Stimulated activated CD4-positive, alpha-beta T cell treated with anti-CD3 and anti-CD28 coated beads, Interleukin-15, amount 100 ng/mL, for 24 hours (primary cell): Measurements from ENCODE around the gene LCE1C.
A peak's percentile ranks its signal among the peaks of the same experiment; 100 is the strongest.

Experiments
- DNase-seq: peaks from one replicate; pipeline ENCODE4 v3.0.0-alpha.2; 2020

Gene LCE1C

GRCh38 chr1:152806576-152806975 lies at the start of gene LCE1C:
Gene LCE1C, minus strand, starts transcription at chr1:152806651. Its CDS starts 1,173 bp downstream, at chr1:152805478.
- no peak for DNase-seq

GRCh38 chr1:152855661-152856060 lies 49.2 kb upstream of the LCE1C start:
- no peak for DNase-seq

GRCh38 chr1:152842556-152842955 lies 36.1 kb upstream of the LCE1C start, which contains the start of gene LCE6A:
Gene LCE6A, plus strand, starts transcription at chr1:152842856. Its CDS starts 665 bp downstream, at chr1:152843521.
- DNase-seq = no peak

GRCh38 chr1:152836870-152837269 lies 30.4 kb upstream of the LCE1C start:
- no peak for DNase-seq

GRCh38 chr1:152827173-152827572 lies 20.7 kb upstream of the LCE1C start, which contains the start of gene LCE1A:
Gene LCE1A, plus strand, starts transcription at chr1:152827473. Its CDS starts 0 bp downstream, at chr1:152827473.
- no peak for DNase-seq

- DNase-seq = no peak
Observed at GRCh38 chr1:152824964-152825363, 18.5 kb upstream of the LCE1C start.

- no peak for DNase-seq
Observed at GRCh38 chr1:152823294-152823693, 16.8 kb upstream of the LCE1C start.

GRCh38 chr1:152817309-152817708 lies 10.9 kb upstream of the LCE1C start:
- DNase-seq = no peak

GRCh38 chr1:152811671-152812070 lies 5.2 kb upstream of the LCE1C start, which contains the start of gene LCE1B:
Gene LCE1B, plus strand, starts transcription at chr1:152811971. Its CDS starts 476 bp downstream, at chr1:152812447.
- no peak for DNase-seq

GRCh38 chr1:152811050-152811449 lies 4.6 kb upstream of the LCE1C start:
- DNase-seq = no peak

GRCh38 chr1:152801333-152801732 lies 5.1 kb downstream of the LCE1C start:
- DNase-seq = no peak

- no peak for DNase-seq
Observed at GRCh38 chr1:152796421-152796820, 10.0 kb downstream of the LCE1C start, which contains the start of gene LCE1D. Gene LCE1D, plus strand, starts transcription at chr1:152796721. Its CDS starts 1,074 bp downstream, at chr1:152797795.

- no peak for DNase-seq
Observed at GRCh38 chr1:152795686-152796085, 10.8 kb downstream of the LCE1C start.

GRCh38 chr1:152786077-152786476 lies 20.4 kb downstream of the LCE1C start, which contains the start of gene LCE1E:
Gene LCE1E, plus strand, starts transcription at chr1:152786257. Its CDS starts 1,043 bp downstream, at chr1:152787300.
- no peak for DNase-seq

GRCh38 chr1:152783095-152783494 lies 23.4 kb downstream of the LCE1C start:
- no peak for DNase-seq

GRCh38 chr1:152777510-152778137 lies 28.8 kb downstream of the LCE1C start:
- peak; percentile 14 for DNase-seq

GRCh38 chr1:152776361-152776760 lies 30.1 kb downstream of the LCE1C start:
- DNase-seq = no peak

- DNase-seq = no peak
Observed at GRCh38 chr1:152774875-152775274, 31.6 kb downstream of the LCE1C start, which contains the start of gene LCE1F. Gene LCE1F, plus strand, starts transcription at chr1:152775140. Its CDS starts 1,232 bp downstream, at chr1:152776372.

- DNase-seq = no peak
Observed at GRCh38 chr1:152770411-152770810, 36.0 kb downstream of the LCE1C start.

GRCh38 chr1:152768847-152769533 lies 37.5 kb downstream of the LCE1C start:
- no peak for DNase-seq

- no peak for DNase-seq
Observed at GRCh38 chr1:152761609-152762213, 44.7 kb downstream of the LCE1C start.

- no peak for DNase-seq
Observed at GRCh38 chr1:152760551-152761190, 45.8 kb downstream of the LCE1C start.
